Adrenal gland (tissue), 12 donors: Measurements from ENCODE around the gene WSB1. TPM values are rescaled to one million over a fixed set of nuclear protein-coding genes. Genes with fewer than 3 reads are reported as not detected.
"Not testable (repeated sequence)": the region's sequence is repeated elsewhere in the genome, so short reads cannot be mapped to it uniquely, and the experiment has no call there.

Experiments used
- DNase-seq, 7 donors: peaks; one replicate each; pipeline ENCODE4 v3.0.0-alpha.2; 2019 to 2020
- H3K27ac ChIP-seq, 5 donors: fragments of 200-600 bp; sonication (generic) in 4 of 5; 1 replicate in 3 of 5; 2 replicates in 2 of 5; pipeline versions ENCODE4 v1.5.1 to v1.8.0; 2016 to 2020; ENCODE audit warnings: mild to moderate bottlenecking in 1 of 5
- H3K27me3 ChIP-seq: fragments of 200-600 bp; 2 replicates; pipeline ENCODE4 v1.8.0; 2021
- H3K36me3 ChIP-seq, 2 donors: fragments of 200-600 bp; replicated peaks in 1 of 2; 1 replicate in 1 of 2; 2 replicates in 1 of 2; pipeline versions ENCODE4 v1.5.1 to v1.8.0; 2018 to 2022
- H3K4me1 ChIP-seq, 2 donors: fragments of 200-600 bp; replicated peaks in 1 of 2; 1 replicate in 1 of 2; 2 replicates in 1 of 2; pipeline versions ENCODE4 v1.5.1 to v1.8.0; 2018 to 2021
- H3K4me3 ChIP-seq, 4 donors: fragments of 200-600 bp; sonication (generic) in 3 of 4; one replicate each; pipeline ENCODE4 v1.5.1; 2016 to 2018
- H3K9me3 ChIP-seq, 3 donors: fragments of 200-600 bp; sonication (generic) in 1 of 3; replicated peaks in 1 of 3; 1 replicate in 2 of 3; 2 replicates in 1 of 3; pipeline versions ENCODE4 v1.5.1 to v1.8.0; 2016 to 2021
- CTCF ChIP-seq, 6 experiments: fragments of 450-650 bp in 4 of 6; fragments of 200-600 bp in 2 of 6; sonication (generic) in 1 of 6; IDR thresholded peaks; 1 replicate in 5 of 6; 2 replicates in 1 of 6; pipeline versions ENCODE4 v1.5.1 to v1.8.0; 2016 to 2021; ENCODE audit warnings: antibody characterized with exemption in 6 of 6, mild to moderate bottlenecking in 2 of 6, moderate library complexity in 1 of 6
- POLR2A ChIP-seq, 2 donors: fragments of 450-650 bp; IDR thresholded peaks; one replicate each; pipeline ENCODE4 v1.6.1; 2017; ENCODE audit warnings: antibody characterized with exemption in 2 of 2, mild to moderate bottlenecking in 2 of 2, moderate library complexity in 1 of 2
- WGBS, 4 donors: extraction: QIAGEN DNeasy Blood & Tissue Kit in 2 of 4; methylation state at CpG; one replicate each; pipeline versions ENCODE4 v1.1.5 to v1.1.7; 2013 to 2017; 5-methylcytosine and 5-hydroxymethylcytosine counted together
- intact Hi-C, 2 donors: fragments of 100-400 bp; cut with DNase I; formaldehyde crosslinking; loops; one replicate each; pipeline versions ENCODE4 v1.14.1 to v1.15.0; 2022 to 2023
- polyA plus RNA-seq, 3 donors: library from polyadenylated mRNA; stranded (reverse); fragments of 200-250 nt in 2 of 3; fragments of 350-450 nt in 1 of 3; fragmentation: Illumina TruSeq in 1 of 3; extraction: RNeasy Lipid Tissue Mini Kit (QIAGEN cat#74804) in 1 of 3; gene quantifications; one replicate each; pipeline ENCODE4 v1.2.3, GENCODE V29; 2013 to 2014
- total RNA-seq, 9 donors: library from RNA; depleted of rRNA in 4 of 9; stranded (reverse); fragments of >200 nt in 4 of 9; fragments of 120-200 nt in 1 of 9; fragmentation: NEBNext Ultra II Directional in 1 of 9; extraction: Animal tissue kit (Norgen Biotek cat#: 25700) in 1 of 9; gene quantifications; one replicate each; pipeline versions ENCODE4 v1.1.0 to v1.2.4, GENCODE V29; 2013 to 2023
- donor health status: healthy with polysubstance abuse.
- donor health status: Bipolar disorder and iron deficiency.
- donor health status: DM: yes; HTN: yes; CAD: no.
- donor health status: DM: no; HTN: no; CAD: no.
- donor health status: DM: no; HTN: no; CAD: no.
- donor health status: DM: yes; HTN: yes; CAD: no.

Gene WSB1
- total and polyA plus RNA-seq, 12 donors: 27.5 to 170 (median 82.4) TPM

GRCh38 chr17:27269201-27269600, 24.7 kb upstream of the WSB1 start:
- no peak for DNase-seq
- TF ChIP-seq CTCF (IDR thresholded peaks at IDR 0.05) (no peak), POLR2A (IDR thresholded peaks at IDR 0.05) (no peak)
- Histone ChIP-seq H3K9me3 (no peaks in the 10 kb centered on the region), H3K36me3 (no peaks in the 10 kb centered on the region), H3K27me3 (peaks cover 5% of the 10 kb centered on the region), H3K4me1 (no peaks in the 10 kb centered on the region), H3K4me3 (no peak overlapping the region), H3K27ac (no peak overlapping the region)
- intact Hi-C loops: no loop called here
- 86 to 95% (median 88%) methylated on average over 1 of the region's 1 CpG for WGBS, 4 donors

GRCh38 chr17:27269974-27270373, 23.9 kb upstream of the WSB1 start:
- peaks cover 5% of the 10 kb centered on the region for H3K27me3 ChIP-seq
- no peak overlapping the region for H3K4me3 ChIP-seq
- TF ChIP-seq CTCF (IDR thresholded peaks at IDR 0.05): no peak
- no peak for TF ChIP-seq POLR2A (IDR thresholded peaks at IDR 0.05)
- no peaks in the 10 kb centered on the region for H3K36me3 ChIP-seq
- intact Hi-C loops: no loop called here
- H3K27ac ChIP-seq: no peak overlapping the region
- no peaks in the 10 kb centered on the region for H3K4me1 ChIP-seq
- H3K9me3 ChIP-seq: no peaks in the 10 kb centered on the region
- no peak for DNase-seq
- WGBS, 4 donors: 75 to 87% (median 82%) methylated on average over 5 to 7 of the region's 7 CpGs

DNA sequence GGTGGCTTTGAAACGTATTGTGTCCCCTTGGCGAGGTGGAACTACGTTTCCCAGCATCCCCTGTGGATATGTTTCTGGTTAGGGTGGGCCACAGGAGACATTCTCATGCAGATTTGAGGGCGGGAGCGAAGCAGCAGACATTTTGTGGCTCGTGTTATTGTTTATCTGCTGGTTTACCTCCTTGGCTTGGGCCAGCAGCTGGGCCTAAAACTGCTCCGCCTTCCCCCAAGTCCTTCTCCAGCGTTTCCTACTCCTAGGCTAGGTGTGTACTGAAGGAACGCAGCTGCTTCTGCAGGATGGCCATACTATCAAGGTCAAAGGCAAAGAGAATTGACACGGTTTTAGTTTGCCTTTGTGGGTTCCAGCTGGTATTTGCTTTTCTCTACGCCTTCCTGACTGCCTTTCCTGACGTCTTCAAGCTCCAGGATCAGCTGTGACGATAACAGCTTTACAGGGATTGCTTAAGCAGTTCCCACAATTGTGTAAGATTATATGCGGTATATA, 17.2 kb upstream of the WSB1 start:
- WGBS, 4 donors: 82 to 87% (median 86%) methylated on average over 14 of the region's 14 CpGs
- Histone ChIP-seq H3K36me3 (no peaks in the 10 kb centered on the region), H3K4me3 (no peak overlapping the region), H3K27me3 (no peaks in the 10 kb centered on the region), H3K4me1 (no peaks in the 10 kb centered on the region), H3K27ac (no peak overlapping the region), H3K9me3 (no peaks in the 10 kb centered on the region)
- DNase-seq: no peak
- intact Hi-C loops: no loop called here
- TF ChIP-seq CTCF (IDR thresholded peaks at IDR 0.05) (no peak), POLR2A (IDR thresholded peaks at IDR 0.05) (no peak)

GRCh38 chr17:27279132-27279531, 14.8 kb upstream of the WSB1 start:
- H3K27ac ChIP-seq, H3K27me3 ChIP-seq, H3K4me1 ChIP-seq, intact Hi-C loops, H3K36me3 ChIP-seq, H3K9me3 ChIP-seq, H3K4me3 ChIP-seq, DNase-seq: not testable (repeated sequence)
- WGBS, 4 donors: 76 to 89% (median 86%) methylated on average over 3 of the region's 3 CpGs

DNA sequence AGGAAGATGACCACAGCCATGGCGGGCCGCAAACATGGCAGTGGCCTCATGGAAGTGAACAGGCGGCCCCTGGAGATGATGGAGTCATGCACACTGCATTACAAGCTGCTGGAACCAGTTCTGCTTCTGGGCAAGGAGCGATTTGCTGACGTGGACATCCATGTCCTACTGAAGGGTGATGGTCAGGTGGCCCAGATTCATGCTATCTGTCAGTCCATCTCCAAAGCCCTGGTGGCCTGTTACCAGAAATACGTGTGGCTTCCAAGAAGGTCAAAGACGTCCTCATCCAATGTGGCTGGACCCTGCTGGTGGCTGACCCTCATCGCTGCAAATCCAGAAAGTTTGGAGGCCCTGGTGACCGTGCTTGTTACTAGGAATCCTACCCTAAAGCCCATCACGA, 13.4 kb upstream of the WSB1 start:
- Histone ChIP-seq H3K4me1 (peaks cover 6 to 21% of the 10 kb centered on the region in 2 donors), H3K27me3 (no peaks in the 10 kb centered on the region), H3K36me3 (no peaks in the 10 kb centered on the region), H3K4me3 (no peak overlapping the region), H3K27ac (no peak overlapping the region), H3K9me3 (no peaks in the 10 kb centered on the region)
- peak in 1 of 7 donors; percentile 23 for DNase-seq
- no peak for TF ChIP-seq CTCF (IDR thresholded peaks at IDR 0.05)
- TF ChIP-seq POLR2A (IDR thresholded peaks at IDR 0.05): no peak
- intact Hi-C loops: no loop called here
- WGBS, 4 donors: 82 to 93% (median 91%) methylated on average over 8 to 10 of the region's 10 CpGs
